Measurements from ENCODE around the gene LRRC72.
"Not testable (repeated sequence)": the region's sequence is repeated elsewhere in the genome, so short reads cannot be mapped to it uniquely, and the experiment has no call there.

LRRC72 gene

DNA sequence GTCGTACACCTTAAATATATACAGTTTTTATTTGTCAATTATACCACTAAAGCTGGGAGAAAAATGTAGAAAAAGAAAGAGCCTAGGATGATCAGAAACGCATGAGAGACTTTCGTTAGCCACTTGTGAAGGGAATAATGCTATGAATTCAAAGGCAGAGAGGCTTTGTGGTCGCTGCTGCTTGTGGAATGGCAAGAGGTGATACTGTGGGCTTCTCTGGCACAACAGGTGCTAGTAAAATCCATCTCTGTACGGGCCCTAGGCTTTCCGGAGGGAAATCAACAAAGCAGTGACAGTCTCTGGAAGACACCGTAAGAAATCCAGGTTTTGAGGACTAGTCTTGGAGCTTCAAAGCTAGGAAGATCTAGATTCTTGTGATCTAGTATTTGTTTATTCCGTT lies 52.6 kb downstream of the LRRC72 start:
- DNase-seq (ENCODE audit: low read depth) = no peak

DNA sequence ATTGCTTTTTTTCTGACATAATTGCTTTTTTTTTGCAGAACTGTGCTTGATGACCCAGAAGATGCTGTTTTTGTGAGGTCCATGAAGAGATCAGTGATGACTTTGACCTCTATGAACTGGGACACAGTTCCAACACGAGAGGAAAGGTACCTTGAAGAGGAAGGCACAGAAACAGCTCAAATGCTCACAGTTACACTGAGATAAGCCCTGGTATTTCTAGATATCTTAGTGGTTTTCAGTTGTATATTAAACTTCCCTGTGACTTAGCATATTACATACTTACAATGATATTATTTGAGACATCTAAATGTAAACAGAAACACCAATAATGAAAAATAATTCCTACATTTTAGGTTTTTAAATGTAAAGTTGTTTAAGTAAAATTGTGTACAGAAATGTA lies 54.7 kb downstream of the LRRC72 start:
- no peak for DNase-seq (ENCODE audit: low read depth)

DNA sequence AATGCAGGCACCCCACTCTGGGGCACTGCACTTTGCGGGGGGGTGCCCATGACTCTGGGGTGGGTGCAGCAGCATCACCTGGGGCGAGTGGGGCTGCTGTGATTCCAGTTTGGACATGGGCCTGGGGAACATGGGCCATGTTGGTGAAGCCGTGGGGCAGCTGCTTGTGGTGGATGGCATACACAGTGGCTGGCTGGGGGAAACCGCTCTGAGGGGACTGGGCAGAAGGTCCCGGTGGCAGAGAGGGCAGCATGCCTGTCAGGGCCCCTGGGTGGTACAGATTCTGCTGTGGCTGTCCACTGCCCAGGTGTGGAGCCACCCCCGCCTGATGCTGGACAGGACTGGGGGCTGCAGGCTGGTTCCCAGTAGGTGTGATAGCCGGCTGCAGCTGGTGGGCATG lies 57.2 kb downstream of the LRRC72 start:
- DNase-seq (ENCODE audit: low read depth) = no peak

DNA sequence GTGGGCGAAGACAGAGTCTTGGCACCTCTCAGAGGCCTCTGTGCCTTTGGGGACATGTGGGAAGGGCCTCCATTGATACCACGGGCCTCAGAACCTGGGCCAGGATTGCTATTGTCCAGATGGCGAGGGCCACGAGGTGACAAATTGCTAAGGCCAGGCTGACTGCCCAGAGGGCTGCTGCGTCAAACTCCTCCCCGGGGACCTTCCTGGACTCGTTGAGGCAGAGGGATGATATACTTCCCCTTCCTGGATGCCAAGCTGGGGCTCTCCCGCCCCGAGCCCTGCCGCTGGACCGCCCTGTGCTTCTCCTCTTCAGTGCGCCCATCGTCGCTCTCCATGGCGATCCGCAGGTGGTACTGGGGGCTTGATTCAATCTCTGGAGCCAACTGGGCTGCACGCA lies 58.9 kb downstream of the LRRC72 start:
- DNase-seq (ENCODE audit: low read depth) = no peak

DNA sequence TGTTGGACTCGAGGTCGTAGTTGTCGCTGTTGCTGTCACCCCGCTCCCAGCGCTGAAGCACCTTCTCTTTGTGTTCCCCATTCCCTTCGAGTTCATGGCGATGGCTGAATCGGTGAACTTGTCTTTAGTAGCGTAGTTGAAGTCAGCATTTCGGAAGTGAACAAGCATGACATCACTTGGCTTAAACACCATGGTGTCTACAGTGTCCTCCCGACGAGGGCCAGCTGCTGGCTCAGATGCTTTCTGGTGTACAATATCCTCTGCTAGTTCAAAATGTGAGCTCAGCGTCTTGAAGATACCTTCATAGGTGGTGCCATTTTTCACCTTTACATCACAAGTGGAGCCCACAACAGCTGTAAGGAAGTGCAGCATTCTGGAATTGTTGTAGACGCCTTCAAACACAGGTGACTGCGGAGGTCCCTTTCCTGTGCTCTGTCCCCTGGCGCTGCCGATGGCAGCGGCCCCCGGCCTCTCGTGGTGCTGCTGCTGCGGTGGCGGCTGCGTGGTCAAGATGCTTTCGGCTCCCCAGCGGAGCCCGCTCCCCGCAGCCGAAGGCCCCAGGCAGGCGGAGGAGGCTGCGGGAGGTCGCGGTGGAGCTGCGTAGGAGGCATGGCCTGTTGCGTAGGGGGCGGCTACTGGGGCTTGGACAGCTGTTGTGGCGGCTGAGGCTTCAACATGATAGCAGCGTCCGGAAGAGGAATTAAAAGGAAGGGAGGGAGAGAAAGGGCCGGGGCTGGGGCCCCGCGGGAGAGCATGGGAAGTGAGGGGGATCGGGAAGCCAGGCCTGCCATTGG lies 59.7 kb downstream of the LRRC72 start:
- DNase-seq (ENCODE audit: low read depth) = no peak

DNA sequence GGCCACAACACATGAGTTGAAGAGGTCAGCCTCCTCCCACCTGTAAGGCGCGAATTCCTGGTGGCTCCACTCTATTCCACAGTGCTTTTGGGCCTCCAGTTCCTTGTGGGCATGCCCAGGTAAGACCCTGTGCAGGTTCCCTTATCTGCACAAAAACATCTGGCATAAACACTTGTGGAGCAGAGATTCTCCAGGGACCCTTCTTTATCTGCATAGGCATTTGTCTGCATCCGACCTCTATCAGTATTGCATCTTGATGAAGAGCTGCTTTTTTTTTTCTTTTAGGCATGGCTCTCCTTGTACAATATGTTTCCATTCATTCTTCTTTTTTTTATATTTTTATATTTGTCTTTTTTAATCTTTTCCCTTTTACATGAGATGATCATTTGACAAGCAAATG lies 60.5 kb downstream of the LRRC72 start:
- no peak for DNase-seq (ENCODE audit: low read depth)

DNA sequence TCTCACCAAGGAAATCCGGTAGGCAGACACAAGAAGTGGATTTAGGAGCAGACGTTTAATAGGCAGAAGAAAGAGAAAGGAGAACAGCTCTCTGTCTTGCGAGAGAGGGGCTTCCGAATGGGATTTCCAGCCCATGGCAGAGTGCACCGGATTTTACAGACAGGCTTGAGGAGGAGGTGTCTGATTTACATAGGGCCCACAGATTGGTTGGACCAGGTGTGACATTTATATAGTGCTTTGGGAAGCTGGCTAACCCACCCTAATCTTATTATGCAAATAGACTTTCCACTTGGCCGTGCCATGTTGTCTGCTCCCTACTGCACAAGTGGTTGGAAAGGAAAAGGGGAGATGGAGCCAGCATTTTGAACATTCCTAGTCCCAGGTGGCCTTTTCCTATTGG lies 61.2 kb downstream of the LRRC72 start:
- DNase-seq (ENCODE audit: low read depth) = no peak

DNA sequence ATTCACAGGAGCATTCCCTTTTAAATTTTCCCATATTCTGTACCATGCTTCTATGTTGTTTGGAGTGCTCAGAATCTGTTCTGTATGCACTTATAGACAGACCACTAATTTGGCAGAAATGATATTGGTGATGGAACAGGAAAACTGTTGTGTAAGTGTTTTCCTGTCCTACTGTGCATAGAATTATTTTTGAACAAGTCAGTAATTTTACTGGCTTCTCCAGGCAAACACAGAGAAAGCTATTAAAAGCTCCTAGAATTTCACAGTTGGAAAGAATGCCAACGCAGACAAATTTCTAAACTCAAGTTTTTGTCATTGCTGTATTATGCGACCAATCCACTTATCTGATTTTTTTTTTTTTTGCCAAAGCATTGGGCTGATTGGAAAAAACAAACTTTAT lies 63.3 kb downstream of the LRRC72 start:
- no peak for DNase-seq (ENCODE audit: low read depth)

DNA sequence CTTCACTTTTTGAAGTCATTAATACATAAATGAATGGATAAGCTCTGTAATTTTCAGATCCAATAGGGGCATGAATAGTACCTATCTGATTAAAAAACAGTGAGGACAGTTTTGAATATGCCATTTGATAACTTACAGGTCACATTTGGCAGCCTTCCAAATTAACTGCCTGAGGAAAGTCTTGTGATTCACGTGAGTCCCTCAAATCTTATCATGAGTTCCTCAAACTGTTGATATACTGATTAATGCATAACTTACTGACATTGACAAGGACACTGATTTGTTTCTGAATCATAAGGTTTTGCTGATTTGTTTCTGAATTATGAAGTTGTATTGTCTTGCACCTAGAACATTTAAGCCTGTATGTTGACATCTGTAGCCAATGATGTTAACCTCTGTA lies 63.8 kb downstream of the LRRC72 start:
- no peak for DNase-seq (ENCODE audit: low read depth)

DNA sequence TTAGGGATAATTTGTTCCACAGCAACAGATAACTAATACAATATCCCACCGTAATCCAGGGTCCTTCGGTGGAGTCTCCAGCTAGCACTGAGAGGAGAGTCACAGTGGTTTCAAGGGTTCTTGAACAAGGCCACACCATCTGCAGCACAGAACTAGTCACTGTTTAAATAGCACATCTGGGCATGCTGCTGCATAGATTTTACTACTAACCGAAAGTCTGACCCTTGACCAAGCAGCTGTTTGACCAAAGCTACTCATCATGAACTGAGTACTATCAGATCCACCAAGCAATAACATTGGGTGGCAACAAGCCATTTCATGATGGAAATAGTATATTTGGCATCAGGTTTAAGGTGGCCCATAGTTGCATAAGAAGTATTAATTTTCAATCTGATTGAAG lies 65.8 kb downstream of the LRRC72 start:
- no peak for DNase-seq (ENCODE audit: low read depth)

DNA sequence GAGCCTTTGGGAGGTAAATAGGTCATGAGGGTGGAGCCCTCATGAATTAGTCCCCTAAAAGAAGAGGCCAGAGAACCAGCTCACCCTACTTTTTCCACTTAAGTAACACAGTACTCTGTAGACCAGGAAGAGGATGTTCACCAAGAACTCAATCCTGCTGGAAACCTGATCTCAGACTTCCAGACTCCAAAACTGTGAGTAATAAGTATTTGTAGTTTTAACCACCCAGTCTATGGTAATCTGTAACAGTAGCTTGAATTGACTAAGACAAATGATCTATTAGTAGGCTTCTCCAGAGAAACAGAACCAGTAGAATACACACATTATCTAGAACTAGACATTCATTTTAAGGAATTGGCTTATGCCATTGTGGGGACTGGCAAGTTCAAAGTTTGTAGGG lies 67.4 kb downstream of the LRRC72 start:
- no peak for DNase-seq (ENCODE audit: low read depth)

DNA sequence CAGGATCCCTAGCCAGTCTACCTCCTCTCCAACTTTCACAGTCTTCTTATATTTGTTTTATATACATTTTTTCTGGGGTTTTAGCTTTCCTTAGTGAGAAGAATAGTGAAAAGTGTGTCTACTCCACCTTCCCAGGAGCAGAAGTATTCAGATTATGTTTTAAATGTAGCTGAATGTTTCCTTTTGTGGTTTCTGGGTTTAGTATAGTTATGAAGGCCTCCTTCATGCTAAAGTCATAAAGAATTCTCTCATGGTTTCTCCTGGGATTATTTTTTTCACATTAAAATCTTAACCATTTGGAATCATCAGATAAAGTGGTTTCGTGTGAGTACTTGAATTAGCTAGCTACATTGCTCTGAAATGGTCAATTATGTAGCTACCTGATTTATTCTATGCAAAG lies 68.1 kb downstream of the LRRC72 start:
- no peak for DNase-seq (ENCODE audit: low read depth)

DNA sequence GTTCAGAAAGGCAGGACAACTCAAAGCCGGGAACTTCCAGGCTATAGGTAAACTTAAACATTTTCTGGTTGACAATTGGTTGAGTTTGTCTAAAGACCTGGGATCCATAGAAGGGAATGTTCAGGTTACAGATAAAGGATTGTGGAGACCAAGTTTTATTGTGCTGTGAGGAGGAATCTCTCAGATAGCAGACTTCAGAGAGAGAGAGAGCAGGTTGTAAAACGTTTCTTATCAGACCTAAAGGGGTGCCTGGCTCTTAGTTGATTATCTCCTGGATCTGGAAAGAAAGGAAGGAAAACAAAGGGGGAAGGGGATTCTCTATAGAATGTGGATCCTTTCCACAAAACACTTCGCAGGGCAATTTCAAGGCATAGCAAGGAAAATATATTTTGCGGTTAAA lies 69.0 kb downstream of the LRRC72 start:
- DNase-seq (ENCODE audit: low read depth) = not testable (repeated sequence)

DNA sequence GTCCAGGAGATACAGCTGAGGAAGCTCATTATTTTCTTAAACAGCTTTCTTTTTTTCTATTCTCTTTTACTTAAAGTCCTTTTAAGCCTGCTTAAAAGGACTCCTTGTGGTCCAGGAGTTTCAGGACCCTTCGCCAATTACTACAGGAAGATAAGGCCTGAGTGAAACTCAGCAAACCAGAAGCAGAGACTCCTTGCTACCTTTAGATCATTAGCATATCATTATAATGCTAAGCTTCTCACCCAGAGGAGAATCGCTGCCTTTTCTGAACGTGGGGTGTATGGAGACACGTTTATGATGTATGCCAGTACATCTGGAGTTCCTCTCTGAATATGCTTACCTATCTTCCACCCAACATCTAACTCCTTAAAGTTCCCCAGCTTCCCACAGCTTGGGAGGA lies 71.4 kb downstream of the LRRC72 start:
- no peak for DNase-seq (ENCODE audit: low read depth)

DNA sequence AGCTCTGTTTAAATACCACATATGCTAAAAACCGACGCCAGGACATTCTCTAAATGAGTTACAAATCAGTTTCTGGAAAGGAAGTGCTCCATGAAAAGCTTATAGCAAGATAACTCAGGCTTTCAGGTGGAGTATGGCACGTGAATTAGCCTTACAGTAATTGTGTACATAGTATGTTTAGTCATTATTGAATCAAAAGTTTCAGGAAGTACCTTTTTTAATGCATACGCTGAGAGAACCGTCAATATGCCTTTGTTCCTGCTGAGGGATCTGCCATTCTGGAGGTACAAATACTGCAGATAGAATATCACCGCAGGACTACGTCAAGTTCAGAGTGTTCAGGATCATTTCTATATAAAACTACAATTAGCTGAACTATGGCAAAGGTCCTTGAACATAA lies 73.2 kb downstream of the LRRC72 start:
- DNase-seq (ENCODE audit: low read depth) = no peak

DNA sequence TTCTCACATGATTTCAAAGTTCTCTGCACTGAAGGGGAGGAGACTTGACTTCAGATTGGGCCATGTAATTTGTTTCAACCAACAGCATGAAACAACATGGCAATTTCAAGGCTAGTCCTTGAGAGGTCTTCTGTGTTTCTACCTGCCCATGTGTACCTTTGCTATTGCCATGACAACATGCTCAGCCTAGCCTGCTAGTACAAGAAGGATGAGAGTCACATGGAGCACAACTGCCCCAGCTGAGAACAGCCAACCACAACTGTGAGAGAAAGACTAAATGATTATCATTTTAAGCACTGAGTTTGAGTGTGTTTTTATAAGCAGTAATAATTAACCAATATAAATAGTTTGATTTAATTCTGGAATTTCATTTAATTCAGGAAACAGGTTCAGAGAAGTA lies 77.0 kb downstream of the LRRC72 start:
- DNase-seq (ENCODE audit: low read depth) = no peak

DNA sequence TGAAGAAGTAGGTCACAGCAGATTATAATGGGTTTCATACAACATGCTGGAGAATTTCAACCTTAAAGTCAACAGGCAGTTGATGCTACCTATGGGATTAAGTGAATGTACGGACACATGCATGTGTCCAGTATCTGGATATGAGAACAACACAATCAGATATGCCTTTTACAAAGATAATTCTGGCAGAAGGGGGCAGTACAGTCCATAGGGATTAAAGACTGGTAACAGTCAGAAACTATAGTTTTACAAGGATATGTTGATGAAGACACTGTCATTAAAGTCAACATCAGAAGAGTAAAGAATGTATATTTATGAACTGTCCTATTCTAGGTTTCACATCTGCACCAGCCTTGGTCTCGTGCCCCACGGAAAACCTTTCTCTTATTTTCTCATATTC lies 77.4 kb downstream of the LRRC72 start:
- no peak for DNase-seq (ENCODE audit: low read depth)

DNA sequence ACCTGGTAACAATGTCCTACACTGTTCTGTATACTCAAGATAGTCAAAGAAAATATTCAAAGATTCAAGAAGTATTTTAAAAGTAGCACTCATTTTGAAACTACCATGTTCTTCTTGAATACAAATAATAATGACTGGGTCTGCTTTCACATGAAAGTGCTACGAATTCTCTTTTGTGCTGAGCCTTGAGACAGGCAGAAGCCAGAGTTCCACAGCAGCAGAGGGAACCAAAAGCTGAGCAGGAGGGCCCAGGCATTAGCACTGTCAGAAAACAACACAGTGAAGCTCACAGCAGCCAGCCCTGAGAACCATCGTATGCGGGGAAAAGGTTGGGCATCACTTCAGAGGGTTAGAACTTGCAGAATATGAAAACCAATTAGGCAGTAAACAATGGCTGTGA lies 80.1 kb downstream of the LRRC72 start:
- no peak for DNase-seq (ENCODE audit: low read depth)

DNA sequence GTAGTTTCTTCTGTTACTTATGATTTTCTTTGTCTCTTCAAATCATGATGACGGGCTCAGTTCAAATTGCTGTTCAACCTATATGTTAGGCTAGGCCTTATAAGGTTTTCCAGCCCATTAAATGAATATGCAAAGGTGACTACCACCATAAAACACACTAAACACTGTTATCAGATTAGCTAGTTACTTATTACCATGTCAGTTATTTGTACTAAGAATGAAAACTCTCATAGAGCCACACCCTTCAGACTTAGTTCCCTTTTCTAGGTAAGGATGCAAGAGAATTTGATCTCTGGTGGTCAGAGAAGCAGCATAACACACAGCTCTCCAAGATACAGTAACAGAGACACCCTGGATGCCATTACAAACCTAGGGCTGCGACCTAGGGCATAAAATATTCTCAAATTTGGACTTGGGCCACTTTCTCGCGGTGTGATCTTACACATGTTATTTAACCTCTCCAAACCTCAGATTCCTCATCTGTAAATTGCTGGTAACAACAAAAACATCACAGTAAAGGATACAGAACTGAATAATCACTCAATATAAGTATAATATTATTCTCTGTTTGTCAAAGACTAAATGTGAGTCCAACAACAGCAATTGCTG lies 83.3 kb downstream of the LRRC72 start:
- no peak for DNase-seq (ENCODE audit: low read depth)

DNA sequence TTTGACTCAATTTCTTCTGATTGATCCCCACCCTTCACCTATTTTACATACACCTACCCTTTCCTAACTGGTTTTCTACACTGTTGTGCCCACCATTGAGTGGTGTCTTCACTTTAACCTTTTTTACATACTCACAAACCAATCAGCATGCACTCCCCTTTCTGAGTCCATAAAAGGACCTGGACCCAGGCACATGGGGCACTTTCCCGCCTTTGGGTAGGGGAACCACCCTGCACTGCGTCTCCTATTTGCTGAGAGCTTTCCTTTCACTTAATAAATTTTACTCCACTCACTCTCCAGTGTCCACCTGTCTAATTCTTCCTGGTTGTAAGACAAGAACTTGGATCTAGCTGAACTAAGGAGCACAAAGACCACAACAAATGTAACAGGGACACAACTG lies 85.1 kb downstream of the LRRC72 start:
- DNase-seq (ENCODE audit: low read depth) = no peak

DNA sequence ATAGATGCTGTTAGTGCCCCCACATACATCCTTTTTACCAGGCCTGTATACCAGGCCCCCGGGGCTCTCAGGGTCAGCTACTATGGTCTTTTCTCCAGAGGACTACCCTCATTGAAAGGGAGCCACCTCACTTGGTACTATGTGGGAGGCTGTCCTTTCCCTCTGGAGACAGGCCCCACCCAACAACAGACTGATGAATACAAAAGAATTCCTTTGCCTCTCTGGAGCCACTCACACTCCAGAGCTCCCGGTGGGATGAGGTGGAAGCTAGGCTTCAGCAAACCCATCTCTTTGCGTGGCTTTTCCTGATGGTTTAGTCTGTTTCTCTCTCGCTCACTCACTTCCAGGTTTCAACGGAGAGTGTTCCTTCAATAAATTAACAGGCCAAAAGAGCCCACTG lies 88.6 kb downstream of the LRRC72 start:
- DNase-seq (ENCODE audit: low read depth) = no peak

DNA sequence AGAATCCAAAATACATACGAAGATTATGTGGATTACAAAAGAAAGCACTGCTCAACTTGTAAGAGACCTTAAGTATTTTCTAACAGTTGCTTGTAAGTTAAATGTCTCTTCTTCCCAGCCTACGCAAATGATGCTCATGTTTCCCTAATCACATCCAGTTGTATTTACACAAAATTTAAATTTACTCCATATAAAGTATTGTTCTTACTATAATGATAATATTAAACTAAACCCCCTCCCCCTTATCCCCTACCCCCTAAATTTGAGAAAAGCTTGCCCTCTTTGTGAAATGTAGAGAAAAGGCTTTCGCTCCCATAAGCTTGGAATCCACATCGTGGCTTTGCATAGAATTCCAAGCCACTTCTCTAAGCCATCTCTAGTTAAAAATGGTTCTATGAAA lies 89.5 kb downstream of the LRRC72 start:
- DNase-seq (ENCODE audit: low read depth) = no peak

DNA sequence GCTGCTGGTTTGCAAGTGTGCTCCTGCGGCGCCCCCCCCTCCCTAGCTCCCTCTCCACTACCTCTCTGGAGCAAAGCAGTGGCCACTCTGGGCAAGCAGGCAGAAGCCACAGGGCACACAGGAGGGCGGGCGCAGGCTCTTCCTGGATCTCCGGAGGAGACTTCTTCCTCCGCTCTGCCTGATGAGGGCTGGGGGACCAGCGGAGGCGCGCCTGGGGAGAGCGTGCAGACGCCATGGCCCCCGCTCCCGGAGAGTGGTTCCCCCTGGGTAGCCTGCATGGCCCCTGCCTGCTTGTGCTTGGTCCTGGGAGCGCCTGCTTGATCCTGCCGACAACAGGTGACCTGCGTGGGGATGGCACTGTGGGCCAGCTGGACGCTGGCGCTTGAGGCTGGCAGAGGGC lies 89.9 kb downstream of the LRRC72 start:
- no peak for DNase-seq (ENCODE audit: low read depth)

DNA sequence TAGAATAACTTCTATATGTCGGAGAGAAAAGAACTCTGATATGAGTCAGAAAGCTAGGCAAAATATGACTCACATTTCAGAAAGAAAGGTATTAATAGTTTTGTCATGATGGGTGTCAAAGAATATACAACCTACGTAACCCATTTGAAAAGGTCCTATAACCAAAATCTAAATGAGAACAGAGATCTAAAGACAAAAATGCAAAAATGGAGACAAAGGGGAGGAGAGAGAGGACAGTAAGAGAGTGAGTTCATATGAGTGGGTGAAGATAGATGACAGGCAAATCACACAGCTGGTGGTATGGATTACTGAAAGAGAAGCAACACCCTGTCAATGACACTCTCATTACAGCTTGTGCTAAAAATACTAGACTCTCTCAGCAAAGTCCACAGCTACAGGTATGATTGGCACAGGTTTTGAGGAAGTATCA lies 93.4 kb downstream of the LRRC72 start:
- DNase-seq (ENCODE audit: low read depth) = no peak
